Measurements from ENCODE around the gene SCUBE2.

SCUBE2 gene

DNA sequence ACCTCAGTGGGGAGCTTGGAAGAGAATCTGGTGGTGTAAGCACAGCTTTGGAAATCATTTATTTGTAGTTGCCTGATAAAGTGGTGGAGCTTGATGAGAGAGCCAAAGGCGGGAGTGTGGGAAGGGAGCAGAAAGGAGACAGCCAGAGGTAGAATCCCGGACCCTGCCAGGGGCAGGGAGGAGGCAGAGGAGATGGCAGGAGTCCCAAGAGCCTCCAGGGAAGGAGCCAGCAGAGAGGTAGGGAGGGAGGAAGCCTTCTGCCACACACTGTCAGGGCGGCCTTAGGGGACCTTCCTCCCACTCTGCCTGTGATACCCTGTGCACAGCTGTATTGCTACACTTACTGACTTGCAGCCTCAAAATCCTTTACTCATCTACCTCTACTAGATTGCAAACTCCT is 15.4 kb downstream of the SCUBE2 start:
- no peak for TF ChIP-seq CEBPB (IDR thresholded peaks at IDR 0.05)

DNA sequence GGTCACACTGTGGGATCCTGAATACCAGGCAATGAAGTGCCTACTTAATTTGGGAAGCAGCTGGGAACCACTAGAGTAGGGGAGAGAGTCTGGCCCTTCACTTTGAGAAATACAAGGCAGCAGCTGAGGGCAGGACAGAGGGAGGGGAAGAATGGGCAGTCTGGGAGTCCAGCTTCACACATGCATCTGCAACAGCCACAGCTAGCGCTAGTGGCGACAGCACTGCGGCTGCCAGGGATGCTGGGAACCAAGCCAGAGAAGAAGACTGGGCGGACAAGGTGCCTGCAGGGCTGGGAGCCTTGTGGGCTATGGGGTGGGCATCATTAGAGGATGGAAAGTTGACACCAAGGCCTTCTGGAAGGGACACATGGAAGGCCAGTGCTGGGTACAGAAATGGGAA is 15.8 kb downstream of the SCUBE2 start:
- TF ChIP-seq, protein P1, sequence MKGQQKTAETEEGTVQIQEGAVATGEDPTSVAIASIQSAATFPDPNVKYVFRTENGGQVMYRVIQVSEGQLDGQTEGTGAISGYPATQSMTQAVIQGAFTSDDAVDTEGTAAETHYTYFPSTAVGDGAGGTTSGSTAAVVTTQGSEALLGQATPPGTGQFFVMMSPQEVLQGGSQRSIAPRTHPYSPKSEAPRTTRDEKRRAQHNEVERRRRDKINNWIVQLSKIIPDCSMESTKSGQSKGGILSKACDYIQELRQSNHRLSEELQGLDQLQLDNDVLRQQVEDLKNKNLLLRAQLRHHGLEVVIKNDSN (IDR thresholded peaks at IDR 0.05), result no peak
- TF ChIP-seq ZBTB7A (IDR thresholded peaks at IDR 0.05; ENCODE audit: low read depth), result no peak
- TF ChIP-seq, protein P2, sequence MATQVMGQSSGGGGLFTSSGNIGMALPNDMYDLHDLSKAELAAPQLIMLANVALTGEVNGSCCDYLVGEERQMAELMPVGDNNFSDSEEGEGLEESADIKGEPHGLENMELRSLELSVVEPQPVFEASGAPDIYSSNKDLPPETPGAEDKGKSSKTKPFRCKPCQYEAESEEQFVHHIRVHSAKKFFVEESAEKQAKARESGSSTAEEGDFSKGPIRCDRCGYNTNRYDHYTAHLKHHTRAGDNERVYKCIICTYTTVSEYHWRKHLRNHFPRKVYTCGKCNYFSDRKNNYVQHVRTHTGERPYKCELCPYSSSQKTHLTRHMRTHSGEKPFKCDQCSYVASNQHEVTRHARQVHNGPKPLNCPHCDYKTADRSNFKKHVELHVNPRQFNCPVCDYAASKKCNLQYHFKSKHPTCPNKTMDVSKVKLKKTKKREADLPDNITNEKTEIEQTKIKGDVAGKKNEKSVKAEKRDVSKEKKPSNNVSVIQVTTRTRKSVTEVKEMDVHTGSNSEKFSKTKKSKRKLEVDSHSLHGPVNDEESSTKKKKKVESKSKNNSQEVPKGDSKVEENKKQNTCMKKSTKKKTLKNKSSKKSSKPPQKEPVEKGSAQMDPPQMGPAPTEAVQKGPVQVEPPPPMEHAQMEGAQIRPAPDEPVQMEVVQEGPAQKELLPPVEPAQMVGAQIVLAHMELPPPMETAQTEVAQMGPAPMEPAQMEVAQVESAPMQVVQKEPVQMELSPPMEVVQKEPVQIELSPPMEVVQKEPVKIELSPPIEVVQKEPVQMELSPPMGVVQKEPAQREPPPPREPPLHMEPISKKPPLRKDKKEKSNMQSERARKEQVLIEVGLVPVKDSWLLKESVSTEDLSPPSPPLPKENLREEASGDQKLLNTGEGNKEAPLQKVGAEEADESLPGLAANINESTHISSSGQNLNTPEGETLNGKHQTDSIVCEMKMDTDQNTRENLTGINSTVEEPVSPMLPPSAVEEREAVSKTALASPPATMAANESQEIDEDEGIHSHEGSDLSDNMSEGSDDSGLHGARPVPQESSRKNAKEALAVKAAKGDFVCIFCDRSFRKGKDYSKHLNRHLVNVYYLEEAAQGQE (IDR thresholded peaks at IDR 0.05; ENCODE audit: low read depth), result no peak
- no peak for TF ChIP-seq YY1 (IDR thresholded peaks at IDR 0.05; ENCODE audit: low read depth)
- TF ChIP-seq FOXM1 (IDR thresholded peaks at IDR 0.05; ENCODE audit: borderline replicate concordance, low read depth), result no peak
- no peak for TF ChIP-seq RAD21 (IDR thresholded peaks at IDR 0.05; ENCODE audit: low read depth)
- no peak for TF ChIP-seq TAF1 (IDR thresholded peaks at IDR 0.05; ENCODE audit: low read depth)
- no peak for TF ChIP-seq CREB1 (IDR thresholded peaks at IDR 0.05; ENCODE audit: low read depth)

DNA sequence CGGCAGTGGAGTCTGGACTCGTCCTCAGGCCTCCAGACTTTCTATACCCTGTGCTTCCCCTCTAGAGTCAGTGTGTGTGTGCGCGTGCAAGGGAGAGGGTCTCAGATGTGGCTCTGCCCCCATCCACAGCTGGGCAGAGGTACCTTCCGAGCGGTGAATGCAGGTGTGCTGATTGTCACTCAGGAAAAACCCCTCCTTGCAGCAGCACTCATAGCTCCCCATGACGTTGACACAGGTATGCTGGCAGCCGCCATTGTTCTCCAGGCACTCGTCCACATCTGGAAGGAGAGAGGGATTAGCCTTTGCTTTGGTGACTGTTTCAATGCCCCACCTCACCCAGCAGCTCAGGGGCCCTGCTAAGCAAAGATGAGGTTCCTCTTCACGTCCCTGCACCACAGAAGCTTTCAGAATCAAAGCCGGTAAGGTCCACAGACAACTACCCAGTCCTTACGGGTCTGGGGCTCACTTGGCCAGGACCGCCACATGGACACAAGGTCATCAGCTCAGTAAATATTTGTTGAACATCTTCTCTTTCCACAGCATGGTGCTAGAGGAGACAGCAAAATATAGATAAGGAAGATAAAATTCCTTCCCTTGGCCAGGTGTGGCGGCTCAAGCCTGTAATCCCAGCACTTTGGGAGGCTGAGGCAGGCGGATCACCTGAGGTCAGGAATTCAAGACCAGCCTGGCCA is 16.9 kb downstream of the SCUBE2 start:
- TF ChIP-seq, protein P3, sequence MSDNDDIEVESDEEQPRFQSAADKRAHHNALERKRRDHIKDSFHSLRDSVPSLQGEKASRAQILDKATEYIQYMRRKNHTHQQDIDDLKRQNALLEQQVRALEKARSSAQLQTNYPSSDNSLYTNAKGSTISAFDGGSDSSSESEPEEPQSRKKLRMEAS (IDR thresholded peaks at IDR 0.05), result no peak
- no peak for TF ChIP-seq YY1 (IDR thresholded peaks at IDR 0.05; ENCODE audit: low read depth)
- no peak for TF ChIP-seq RAD21 (IDR thresholded peaks at IDR 0.05; ENCODE audit: low read depth)

DNA sequence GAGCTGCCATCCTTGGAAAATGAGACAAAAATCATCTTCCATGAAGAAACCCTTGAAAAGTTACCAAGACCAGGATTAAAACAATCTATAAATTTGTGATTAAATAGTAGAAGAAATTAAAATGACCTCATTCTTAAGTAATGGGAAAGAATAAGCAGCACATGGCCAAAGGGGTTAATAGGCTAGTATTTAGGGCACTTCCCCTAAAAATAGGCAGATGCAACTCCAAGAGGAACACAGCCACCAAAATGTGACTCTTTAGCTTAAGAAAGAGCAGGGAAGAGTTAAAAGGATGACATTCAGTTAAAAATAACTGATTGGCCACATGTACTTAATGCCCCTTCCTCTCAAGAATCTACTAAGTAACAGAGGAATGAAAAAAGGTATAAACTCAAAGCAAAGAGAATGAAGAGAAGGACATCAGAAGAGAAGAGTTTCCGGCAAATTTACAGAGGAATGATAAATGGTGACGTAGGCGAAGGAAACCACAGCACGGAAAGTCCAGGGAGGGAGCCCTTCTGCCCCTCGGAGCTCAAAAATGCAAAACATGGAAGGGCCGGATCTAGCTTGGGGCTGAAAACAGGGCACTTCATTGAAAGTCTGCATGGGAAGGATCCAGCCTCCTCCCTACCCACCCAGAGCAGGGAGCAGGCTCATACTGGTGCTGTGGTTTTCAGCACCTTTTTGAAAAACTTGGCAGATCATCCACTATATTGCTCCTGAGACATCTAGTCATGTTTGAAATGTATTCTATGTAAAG is 17.8 kb downstream of the SCUBE2 start:
- TF ChIP-seq, protein P1 (IDR thresholded peaks at IDR 0.05), result no peak
- no peak for TF ChIP-seq EGR1 (IDR thresholded peaks at IDR 0.05)
- no peak for TF ChIP-seq EP300 (IDR thresholded peaks at IDR 0.05; ENCODE audit: borderline replicate concordance)
- no peak for TF ChIP-seq ZBTB7A (IDR thresholded peaks at IDR 0.05; ENCODE audit: low read depth)
- no peak for TF ChIP-seq FOXM1 (IDR thresholded peaks at IDR 0.05; ENCODE audit: borderline replicate concordance, low read depth)
- no peak for TF ChIP-seq CREB1 (IDR thresholded peaks at IDR 0.05; ENCODE audit: low read depth)

DNA sequence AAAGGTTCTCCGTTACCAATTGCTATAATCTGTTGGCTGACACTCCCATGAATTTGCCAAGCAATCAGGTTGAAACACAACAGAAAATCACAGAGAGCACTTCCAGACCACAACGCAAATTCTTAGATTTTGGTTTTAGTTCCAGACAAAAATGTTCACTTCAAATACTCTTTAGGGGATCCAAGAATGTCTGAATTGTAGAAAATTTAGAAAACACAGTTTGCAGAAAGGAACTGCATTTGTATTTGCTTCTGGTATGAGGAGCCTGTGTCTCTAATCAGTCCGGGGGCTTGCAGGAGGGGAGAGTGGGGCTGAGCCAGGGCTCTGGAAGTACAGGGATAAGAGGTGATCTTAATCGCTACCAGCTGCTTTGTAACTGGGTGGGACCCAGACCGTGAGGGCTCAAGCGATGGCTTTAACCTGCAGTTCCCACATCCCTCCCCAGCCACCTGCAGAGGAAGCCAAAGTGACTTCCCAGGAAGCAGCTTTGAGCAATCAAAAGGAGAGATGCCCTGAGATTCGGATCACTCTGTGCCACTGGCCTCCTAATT is 18.7 kb downstream of the SCUBE2 start:
- TF ChIP-seq TAF1 (IDR thresholded peaks at IDR 0.05; ENCODE audit: low read depth), result no peak
- TF ChIP-seq TCF12 (IDR thresholded peaks at IDR 0.05; ENCODE audit: low read depth), result no peak
- no peak for TF ChIP-seq ZBTB7A (IDR thresholded peaks at IDR 0.05; ENCODE audit: low read depth)
- TF ChIP-seq EP300 (IDR thresholded peaks at IDR 0.05; ENCODE audit: borderline replicate concordance), result no peak
- no peak for TF ChIP-seq YY1 (IDR thresholded peaks at IDR 0.05; ENCODE audit: low read depth)
- TF ChIP-seq, protein P2 (IDR thresholded peaks at IDR 0.05; ENCODE audit: low read depth), result no peak
- TF ChIP-seq FOXM1 (IDR thresholded peaks at IDR 0.05; ENCODE audit: borderline replicate concordance, low read depth), result no peak

DNA sequence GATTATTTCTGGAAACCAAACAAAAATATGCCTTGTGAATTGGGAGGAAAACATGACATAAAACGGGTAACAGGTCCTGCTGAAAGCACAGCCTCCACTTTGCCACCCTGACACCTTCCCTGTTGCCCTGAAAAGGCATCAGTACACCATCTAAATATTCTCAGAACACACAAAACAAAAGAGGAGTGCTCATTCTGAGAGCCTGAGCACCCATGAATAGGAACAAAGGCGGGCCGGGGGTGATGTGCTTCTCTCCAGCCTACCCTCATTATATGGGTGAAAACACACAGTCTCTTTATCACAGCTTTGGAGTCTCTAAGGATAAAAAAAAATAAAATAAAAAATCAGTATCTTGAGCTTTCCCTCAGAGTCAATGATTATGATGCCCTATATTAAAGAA is 19.7 kb downstream of the SCUBE2 start:
- TF ChIP-seq ZBTB7A (IDR thresholded peaks at IDR 0.05; ENCODE audit: low read depth) (no peak), TEAD4 (IDR thresholded peaks at IDR 0.05) (no peak)
- TF ChIP-seq, protein P3 (IDR thresholded peaks at IDR 0.05), result no peak
